K562 (cell line): ENCODE data around the gene CELSR1.

Experiments used
- POLR2AphosphoS5 ChIP-seq: IDR thresholded peaks from 2 replicates; pipeline ENCODE4 v1.6.1; 2011; ENCODE audit warnings: mild to moderate bottlenecking, low read depth, low read length, moderate library complexity; ENCODE audit not compliant: control insufficient read depth, insufficient read depth
- SIRT6 ChIP-seq: IDR thresholded peaks from one replicate; pipeline ENCODE4 v1.6.1; 2012; ENCODE audit warnings: low read depth, mild to moderate bottlenecking, control low read depth, inconsistent platforms, low read length, moderate library complexity
- ZNF507 ChIP-seq: conservative IDR thresholded peaks from 2 replicates; pipeline ENCODE4 v1.6.1; 2017; ENCODE audit warnings: missing genetic modification characterization, missing compliant biosample characterization
- TF ChIP-seq, protein P1 (sequence below): fragments of 450-650 bp; IDR thresholded peaks from 2 replicates; pipeline ENCODE4 v1.6.1; 2016; ENCODE audit warnings: antibody characterized with exemption
- TF ChIP-seq, protein P2 (sequence below): fragments of 450-650 bp; formaldehyde crosslinking; IDR thresholded peaks from 2 replicates; pipeline ENCODE4 v1.4.0; 2022; ENCODE audit warnings: missing genetic modification characterization
- TF ChIP-seq, protein P3 (sequence below), 2 experiments: fragments of 450-650 bp; formaldehyde crosslinking in 1 of 2; IDR thresholded peaks; 2 replicates each; pipeline versions ENCODE4 v1.4.0 to v1.6.1; 2014 to 2020; ENCODE audit warnings: mild to moderate bottlenecking in 2 of 2, borderline replicate concordance in 1 of 2, low read depth in 1 of 2
- TF ChIP-seq, protein P4 (sequence below): IDR thresholded peaks from 2 replicates; pipeline ENCODE4 v1.6.1; 2012; ENCODE audit warnings: low read depth, low read length, improper control_type of control experiment, borderline replicate concordance
- TF ChIP-seq, protein P5 (sequence below), 3 experiments: IDR thresholded peaks in 2 of 3; conservative IDR thresholded peaks in 1 of 3; 2 replicates each; pipeline ENCODE4 v1.5.1; 2011 to 2012; ENCODE audit warnings: low read length in 3 of 3, mild to moderate bottlenecking in 3 of 3, control low read depth in 2 of 3, improper control_type of control experiment in 1 of 3, inconsistent platforms in 1 of 3, low read depth in 1 of 3, mixed read lengths in 1 of 3, moderate library complexity in 1 of 3; ENCODE audit not compliant: insufficient read depth in 2 of 3

DNA sequence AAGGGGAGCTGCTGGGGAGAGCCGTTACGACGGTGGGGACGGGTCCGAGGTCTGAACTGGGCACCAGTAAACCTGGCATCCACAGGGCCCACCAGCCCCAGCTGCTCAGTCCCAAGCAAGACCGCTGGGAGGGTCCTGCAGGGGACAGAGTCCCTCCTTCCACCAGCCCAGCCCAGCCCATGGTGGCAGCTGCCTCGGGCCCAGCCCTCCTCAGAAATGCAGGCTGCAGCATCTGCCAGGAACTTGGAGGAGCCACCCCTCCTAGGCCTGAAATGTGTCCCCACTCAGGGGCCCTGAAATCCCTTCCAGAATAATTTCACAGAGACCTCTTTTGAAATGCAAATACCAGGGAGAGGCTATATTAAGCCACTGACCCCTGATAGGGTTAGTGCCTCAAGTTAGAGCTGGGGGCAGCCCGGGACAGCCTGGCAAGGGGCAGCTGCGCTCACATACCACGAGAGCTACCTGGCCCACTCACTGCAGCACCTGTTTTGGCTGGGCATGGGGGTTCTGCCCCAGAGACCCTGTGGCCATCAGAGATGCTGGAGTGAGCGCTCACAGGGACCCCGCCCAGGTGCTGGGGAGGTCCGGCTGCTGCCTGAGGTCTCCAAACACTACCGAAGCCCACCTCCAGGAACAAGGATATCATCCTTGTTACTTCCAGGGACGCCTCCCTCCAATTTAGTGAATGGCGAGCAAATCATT lies 53.1 kb downstream of the CELSR1 start:
- no peak for TF ChIP-seq SIRT6
- TF ChIP-seq ZNF507 (tag), result no peak
- TF ChIP-seq, protein P1, sequence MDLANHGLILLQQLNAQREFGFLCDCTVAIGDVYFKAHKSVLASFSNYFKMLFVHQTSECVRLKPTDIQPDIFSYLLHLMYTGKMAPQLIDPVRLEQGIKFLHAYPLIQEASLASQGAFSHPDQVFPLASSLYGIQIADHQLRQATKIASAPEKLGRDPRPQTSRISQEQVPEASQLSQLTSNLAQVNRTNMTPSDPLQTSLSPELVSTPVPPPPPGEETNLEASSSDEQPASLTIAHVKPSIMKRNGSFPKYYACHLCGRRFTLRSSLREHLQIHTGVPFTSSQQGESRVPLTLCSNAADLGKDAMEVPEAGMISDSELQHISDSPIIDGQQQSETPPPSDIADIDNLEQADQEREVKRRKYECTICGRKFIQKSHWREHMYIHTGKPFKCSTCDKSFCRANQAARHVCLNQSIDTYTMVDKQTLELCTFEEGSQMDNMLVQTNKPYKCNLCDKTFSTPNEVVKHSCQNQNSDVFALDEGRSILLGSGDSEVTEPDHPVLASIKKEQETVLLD, result no peak
- TF ChIP-seq, protein P2, sequence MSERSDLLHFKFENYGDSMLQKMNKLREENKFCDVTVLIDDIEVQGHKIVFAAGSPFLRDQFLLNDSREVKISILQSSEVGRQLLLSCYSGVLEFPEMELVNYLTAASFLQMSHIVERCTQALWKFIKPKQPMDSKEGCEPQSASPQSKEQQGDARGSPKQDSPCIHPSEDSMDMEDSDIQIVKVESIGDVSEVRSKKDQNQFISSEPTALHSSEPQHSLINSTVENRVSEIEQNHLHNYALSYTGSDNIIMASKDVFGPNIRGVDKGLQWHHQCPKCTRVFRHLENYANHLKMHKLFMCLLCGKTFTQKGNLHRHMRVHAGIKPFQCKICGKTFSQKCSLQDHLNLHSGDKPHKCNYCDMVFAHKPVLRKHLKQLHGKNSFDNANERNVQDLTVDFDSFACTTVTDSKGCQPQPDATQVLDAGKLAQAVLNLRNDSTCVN (CRISPR knock-in tag), result no peak
- TF ChIP-seq, protein P3, sequence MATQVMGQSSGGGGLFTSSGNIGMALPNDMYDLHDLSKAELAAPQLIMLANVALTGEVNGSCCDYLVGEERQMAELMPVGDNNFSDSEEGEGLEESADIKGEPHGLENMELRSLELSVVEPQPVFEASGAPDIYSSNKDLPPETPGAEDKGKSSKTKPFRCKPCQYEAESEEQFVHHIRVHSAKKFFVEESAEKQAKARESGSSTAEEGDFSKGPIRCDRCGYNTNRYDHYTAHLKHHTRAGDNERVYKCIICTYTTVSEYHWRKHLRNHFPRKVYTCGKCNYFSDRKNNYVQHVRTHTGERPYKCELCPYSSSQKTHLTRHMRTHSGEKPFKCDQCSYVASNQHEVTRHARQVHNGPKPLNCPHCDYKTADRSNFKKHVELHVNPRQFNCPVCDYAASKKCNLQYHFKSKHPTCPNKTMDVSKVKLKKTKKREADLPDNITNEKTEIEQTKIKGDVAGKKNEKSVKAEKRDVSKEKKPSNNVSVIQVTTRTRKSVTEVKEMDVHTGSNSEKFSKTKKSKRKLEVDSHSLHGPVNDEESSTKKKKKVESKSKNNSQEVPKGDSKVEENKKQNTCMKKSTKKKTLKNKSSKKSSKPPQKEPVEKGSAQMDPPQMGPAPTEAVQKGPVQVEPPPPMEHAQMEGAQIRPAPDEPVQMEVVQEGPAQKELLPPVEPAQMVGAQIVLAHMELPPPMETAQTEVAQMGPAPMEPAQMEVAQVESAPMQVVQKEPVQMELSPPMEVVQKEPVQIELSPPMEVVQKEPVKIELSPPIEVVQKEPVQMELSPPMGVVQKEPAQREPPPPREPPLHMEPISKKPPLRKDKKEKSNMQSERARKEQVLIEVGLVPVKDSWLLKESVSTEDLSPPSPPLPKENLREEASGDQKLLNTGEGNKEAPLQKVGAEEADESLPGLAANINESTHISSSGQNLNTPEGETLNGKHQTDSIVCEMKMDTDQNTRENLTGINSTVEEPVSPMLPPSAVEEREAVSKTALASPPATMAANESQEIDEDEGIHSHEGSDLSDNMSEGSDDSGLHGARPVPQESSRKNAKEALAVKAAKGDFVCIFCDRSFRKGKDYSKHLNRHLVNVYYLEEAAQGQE (IDR thresholded peaks at IDR 0.05; ENCODE audit: borderline replicate concordance), result no peak
- TF ChIP-seq, protein P3 (CRISPR knock-in tag; IDR thresholded peaks at IDR 0.05; ENCODE audit: low read depth), result no peak
- TF ChIP-seq, protein P4, sequence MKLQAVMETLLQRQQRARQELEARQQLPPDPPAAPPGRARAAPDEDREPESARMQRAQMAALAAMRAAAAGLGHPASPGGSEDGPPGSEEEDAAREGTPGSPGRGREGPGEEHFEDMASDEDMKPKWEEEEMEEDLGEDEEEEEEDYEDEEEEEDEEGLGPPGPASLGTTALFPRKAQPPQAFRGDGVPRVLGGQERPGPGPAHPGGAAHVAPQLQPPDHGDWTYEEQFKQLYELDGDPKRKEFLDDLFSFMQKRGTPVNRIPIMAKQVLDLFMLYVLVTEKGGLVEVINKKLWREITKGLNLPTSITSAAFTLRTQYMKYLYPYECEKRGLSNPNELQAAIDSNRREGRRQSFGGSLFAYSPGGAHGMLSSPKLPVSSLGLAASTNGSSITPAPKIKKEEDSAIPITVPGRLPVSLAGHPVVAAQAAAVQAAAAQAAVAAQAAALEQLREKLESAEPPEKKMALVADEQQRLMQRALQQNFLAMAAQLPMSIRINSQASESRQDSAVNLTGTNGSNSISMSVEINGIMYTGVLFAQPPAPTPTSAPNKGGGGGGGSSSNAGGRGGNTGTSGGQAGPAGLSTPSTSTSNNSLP, result no peak
- TF ChIP-seq, protein P5, sequence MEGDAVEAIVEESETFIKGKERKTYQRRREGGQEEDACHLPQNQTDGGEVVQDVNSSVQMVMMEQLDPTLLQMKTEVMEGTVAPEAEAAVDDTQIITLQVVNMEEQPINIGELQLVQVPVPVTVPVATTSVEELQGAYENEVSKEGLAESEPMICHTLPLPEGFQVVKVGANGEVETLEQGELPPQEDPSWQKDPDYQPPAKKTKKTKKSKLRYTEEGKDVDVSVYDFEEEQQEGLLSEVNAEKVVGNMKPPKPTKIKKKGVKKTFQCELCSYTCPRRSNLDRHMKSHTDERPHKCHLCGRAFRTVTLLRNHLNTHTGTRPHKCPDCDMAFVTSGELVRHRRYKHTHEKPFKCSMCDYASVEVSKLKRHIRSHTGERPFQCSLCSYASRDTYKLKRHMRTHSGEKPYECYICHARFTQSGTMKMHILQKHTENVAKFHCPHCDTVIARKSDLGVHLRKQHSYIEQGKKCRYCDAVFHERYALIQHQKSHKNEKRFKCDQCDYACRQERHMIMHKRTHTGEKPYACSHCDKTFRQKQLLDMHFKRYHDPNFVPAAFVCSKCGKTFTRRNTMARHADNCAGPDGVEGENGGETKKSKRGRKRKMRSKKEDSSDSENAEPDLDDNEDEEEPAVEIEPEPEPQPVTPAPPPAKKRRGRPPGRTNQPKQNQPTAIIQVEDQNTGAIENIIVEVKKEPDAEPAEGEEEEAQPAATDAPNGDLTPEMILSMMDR (IDR thresholded peaks at IDR 0.05 in 2 of 3, conservative IDR thresholded peaks at IDR 0.05 in 1 of 3; ENCODE audit: insufficient read depth in 2 of 3, low read depth in 1 of 3, low read length in 3 of 3), result no peak
- no peak for TF ChIP-seq POLR2AphosphoS5
